HCEC 1CT (cell line): ENCODE data around the gene LILRB5.
"Not testable (repeated sequence)": the region's sequence is repeated elsewhere in the genome, so short reads cannot be mapped to it uniquely, and the experiment has no call there.

Experiments
- DNase-seq: peaks from one replicate; pipeline ENCODE4 v3.0.0-alpha.2; 2017

The LILRB5 gene

GRCh38 chr19:54209811-54210494 is 47.1 kb downstream of the LILRB5 start:
- peak; percentile 94 for DNase-seq

DNA sequence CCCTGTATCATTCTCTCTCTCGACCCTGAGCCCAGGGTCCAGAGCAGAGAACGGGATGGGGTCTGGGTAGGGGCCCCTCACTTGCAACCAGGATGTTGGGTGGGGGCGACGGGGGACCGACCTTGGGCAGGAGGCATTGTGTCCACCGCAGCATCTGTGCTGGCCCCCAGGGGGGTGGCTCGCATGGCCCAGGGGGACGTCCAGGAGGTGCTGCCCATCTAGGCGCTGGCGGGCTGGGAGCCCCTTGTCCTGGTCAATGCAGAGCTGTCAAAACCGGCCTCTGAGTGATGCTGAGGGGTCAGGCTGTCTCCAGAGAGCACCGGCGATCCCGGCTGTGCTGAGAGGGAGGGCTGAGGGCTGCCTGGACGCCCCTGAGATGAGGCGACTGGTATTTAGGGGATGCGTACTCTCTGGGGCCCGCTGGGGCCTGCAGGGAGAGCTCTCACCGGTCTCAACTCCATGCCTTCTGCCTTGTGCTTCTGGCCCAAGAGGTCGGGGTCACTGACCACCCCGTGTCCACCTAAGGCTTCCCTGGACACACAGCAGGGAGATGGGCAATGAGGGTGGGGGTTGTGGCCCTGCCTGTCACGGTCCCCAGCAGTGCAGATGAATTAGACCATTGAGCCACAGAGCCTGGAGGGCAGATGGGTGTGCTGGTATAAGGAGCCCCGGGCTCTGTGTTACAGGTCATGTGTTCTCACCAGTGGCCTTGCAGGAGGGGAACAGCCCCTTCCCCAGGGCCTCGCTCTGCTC is 47.8 kb downstream of the LILRB5 start:
- peak; percentile 10 for DNase-seq

- peak; percentile 19 for DNase-seq
These were observed 48.4 kb downstream of the LILRB5 start for GRCh38 chr19:54208784-54209057.

DNA sequence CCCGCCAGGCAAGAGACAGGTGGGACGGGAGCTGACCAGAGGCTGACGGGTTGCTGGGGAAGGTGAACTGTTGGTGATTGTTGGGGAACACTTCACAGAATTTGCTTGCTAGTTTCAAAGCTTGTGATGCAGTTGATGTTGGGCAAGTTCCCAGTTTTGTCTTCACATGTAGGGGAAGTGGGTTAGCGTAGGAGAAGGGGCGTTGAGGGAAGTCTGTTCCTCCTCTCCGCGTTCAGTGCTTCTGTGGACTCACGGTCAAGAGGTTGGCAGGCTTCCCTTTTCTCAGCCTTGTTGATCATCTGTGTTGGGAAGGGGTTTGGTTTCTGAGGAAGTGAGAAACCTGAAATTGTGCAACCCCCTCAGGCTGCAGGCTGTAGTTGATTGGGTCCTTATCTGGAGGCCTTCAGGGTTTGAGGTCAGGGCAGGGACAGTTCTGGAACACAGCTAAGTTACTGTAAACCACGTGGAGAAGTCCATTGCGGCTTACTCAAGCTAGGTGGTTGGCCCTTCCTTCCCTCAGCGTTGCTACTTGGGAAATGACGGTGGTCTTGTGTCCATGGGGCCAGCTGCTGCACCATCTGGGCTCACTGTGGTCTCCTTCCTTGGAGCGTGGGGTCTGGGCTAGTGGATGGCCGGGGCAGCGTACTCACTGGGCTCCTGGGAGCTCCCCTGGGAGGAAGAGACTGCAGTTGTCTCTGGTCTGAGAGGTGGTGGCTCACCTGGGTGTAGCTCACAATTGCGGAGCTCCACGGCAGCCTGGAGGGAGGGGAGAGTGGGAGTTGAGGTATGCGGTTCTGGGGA is 48.9 kb downstream of the LILRB5 start:
- DNase-seq = peak; percentile 37

GRCh38 chr19:54207676-54207982 is 49.4 kb downstream of the LILRB5 start:
- DNase-seq = no peak

DNA sequence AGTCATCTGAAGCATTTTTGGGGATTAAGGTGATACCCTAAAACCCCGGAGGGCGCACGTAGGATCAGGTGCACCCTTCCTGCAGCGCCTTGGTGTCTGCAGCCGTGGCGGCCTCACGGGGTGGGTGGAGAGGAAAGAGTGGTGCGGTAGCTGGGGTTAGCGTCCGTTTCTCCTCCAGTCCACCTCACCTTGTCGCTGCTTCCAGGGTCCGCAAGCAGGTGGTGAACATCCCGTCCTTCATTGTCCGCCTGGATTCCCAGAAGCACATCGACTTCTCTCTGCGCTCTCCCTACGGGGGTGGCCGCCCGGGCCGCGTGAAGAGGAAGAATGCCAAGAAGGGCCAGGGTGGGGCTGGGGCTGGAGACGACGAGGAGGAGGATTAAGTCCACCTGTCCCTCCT is 49.9 kb downstream of the LILRB5 start:
- DNase-seq = not testable (repeated sequence)

DNA sequence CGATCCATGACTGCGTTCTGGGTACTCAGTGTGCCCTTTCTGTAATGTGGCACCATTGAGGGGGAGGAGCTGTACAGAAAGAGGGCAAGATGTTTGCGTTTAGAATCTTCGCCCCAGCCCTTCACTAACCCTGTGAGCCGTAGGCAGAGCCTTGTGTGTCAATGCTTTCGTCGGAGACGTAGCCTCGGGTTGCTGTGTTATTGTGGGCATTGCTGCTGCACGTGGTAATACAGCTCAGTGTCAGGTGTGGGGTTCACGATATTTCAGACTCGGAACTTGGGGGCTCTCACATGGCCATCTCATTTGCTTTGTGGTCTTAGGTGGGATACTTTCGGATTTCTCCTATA is 50.3 kb downstream of the LILRB5 start:
- DNase-seq = no peak

DNA sequence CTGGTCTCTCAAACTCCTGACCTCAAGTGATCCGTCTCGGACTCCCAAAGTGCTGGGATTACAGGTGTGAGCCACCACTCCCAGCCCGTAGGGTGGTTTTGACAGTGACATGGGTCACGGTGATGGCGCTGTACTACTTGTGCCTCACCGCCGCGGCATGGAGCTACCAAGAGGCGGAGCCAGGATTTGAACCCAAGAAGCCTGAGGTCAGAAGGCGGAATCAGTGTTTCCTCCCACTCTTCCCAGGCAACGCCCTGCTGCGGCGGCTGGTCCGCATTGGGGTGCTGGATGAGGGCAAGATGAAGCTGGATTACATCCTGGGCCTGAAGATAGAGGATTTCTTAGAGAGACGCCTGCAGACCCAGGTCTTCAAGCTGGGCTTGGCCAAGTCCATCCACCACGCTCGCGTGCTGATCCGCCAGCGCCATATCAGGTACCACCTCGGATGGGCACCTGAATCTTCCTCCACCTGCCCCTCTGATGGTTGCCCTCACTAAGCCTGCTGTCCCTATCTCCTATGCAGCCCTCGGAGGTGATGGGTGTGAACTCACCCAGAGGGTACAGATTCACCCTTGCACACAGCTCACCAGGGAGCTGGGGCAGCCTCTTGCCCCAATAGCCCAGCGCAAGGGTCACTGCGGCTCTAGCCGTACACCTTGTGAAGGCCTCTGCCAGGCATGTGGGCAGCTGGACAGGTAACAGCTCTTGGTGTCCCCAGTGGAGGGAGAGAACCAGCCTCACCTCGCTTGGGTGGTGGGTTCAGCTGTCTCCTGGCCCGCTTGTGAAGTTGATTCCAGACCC is 50.8 kb downstream of the LILRB5 start:
- no peak for DNase-seq

GRCh38 chr19:54204767-54205468 is 52.2 kb downstream of the LILRB5 start:
- no peak for DNase-seq

DNA sequence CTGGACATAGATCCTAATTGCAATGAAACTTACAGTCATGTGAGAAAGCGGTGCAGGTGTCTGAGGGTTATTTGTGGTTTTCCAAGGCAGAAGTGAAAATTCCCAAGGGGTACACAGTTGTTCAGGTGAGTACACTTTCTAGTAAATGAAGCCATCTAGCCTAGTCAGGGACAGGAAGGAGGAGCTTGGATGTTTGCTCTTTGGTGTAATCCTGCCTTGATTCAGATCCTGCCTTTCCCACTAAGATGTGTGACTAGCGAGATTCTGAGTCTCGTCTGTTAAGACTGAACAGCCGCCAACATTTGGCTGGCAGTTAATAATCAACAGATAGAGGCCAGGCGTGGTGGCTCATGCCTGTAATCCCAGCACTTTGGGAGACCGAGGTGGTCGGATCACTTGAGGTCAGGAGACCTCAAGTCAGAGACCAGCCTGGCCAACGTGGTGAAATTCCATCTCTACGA is 53.9 kb downstream of the LILRB5 start:
- no peak for DNase-seq

DNA sequence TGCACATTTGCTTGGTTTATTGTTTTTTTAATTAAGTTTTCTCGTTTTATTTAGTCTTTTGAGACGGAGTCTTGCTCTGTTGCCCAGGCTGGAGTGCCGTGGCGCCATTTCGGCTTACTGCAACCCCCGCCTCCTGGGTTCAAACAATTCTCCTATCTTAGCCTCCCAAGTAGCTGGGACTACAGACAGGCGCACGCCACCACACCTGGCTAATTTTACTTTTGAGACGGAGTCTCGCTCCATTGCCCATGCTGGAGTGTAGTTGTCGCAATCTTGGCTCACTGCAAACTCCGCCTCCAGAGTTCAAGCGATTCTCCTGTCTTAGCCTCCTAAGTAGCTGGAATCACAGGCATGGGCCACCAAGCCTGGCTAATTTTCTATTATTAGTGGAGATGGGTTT is 55.1 kb downstream of the LILRB5 start:
- no peak for DNase-seq

- DNase-seq = no peak
These were observed 55.8 kb downstream of the LILRB5 start for GRCh38 chr19:54201172-54201701.
